ENCODE measurements around the gene SPRED2.

DNA sequence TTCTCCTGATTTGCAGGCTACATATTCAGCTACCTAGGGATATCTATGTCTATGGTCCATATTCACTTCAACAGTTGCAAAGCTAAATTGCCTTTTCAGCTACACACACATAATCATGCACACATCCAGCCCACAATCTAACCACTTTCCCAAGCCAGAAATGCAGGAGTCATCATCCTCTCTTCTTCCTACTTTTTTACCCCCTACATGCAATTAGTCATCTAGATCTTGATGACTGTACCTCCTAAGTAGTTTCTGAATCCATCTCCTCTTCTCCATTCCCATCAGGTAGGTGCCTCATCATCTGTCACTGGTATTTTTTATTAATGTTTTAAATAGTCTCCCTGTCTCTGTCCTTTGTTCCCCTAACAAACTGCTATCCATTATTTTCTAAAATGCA, 23.7 kb upstream of the SPRED2 start:
- TF ChIP-seq, protein P1, sequence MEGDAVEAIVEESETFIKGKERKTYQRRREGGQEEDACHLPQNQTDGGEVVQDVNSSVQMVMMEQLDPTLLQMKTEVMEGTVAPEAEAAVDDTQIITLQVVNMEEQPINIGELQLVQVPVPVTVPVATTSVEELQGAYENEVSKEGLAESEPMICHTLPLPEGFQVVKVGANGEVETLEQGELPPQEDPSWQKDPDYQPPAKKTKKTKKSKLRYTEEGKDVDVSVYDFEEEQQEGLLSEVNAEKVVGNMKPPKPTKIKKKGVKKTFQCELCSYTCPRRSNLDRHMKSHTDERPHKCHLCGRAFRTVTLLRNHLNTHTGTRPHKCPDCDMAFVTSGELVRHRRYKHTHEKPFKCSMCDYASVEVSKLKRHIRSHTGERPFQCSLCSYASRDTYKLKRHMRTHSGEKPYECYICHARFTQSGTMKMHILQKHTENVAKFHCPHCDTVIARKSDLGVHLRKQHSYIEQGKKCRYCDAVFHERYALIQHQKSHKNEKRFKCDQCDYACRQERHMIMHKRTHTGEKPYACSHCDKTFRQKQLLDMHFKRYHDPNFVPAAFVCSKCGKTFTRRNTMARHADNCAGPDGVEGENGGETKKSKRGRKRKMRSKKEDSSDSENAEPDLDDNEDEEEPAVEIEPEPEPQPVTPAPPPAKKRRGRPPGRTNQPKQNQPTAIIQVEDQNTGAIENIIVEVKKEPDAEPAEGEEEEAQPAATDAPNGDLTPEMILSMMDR (IDR thresholded peaks at IDR 0.05; ENCODE audit: insufficient read depth, low read length), result no peak
- no peak for TF ChIP-seq GABPA (IDR thresholded peaks at IDR 0.05; ENCODE audit: low read depth)
- TF ChIP-seq, protein P2, sequence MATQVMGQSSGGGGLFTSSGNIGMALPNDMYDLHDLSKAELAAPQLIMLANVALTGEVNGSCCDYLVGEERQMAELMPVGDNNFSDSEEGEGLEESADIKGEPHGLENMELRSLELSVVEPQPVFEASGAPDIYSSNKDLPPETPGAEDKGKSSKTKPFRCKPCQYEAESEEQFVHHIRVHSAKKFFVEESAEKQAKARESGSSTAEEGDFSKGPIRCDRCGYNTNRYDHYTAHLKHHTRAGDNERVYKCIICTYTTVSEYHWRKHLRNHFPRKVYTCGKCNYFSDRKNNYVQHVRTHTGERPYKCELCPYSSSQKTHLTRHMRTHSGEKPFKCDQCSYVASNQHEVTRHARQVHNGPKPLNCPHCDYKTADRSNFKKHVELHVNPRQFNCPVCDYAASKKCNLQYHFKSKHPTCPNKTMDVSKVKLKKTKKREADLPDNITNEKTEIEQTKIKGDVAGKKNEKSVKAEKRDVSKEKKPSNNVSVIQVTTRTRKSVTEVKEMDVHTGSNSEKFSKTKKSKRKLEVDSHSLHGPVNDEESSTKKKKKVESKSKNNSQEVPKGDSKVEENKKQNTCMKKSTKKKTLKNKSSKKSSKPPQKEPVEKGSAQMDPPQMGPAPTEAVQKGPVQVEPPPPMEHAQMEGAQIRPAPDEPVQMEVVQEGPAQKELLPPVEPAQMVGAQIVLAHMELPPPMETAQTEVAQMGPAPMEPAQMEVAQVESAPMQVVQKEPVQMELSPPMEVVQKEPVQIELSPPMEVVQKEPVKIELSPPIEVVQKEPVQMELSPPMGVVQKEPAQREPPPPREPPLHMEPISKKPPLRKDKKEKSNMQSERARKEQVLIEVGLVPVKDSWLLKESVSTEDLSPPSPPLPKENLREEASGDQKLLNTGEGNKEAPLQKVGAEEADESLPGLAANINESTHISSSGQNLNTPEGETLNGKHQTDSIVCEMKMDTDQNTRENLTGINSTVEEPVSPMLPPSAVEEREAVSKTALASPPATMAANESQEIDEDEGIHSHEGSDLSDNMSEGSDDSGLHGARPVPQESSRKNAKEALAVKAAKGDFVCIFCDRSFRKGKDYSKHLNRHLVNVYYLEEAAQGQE (IDR thresholded peaks at IDR 0.05; ENCODE audit: insufficient replicate concordance, low read depth), result no peak
